HCT116 (cell line): ENCODE measurements around the gene ACP1.

Experiments used
- CBX3 ChIP-seq: IDR thresholded peaks from 2 replicates; pipeline ENCODE4 v1.6.1; 2012; ENCODE audit warnings: low read depth
- EGR1 ChIP-seq: IDR thresholded peaks from 2 replicates; pipeline ENCODE4 v1.6.1; 2012; ENCODE audit warnings: low read depth
- ELF1 ChIP-seq: IDR thresholded peaks from 2 replicates; pipeline ENCODE4 v1.6.1; 2012; ENCODE audit warnings: low read depth, borderline replicate concordance
- EZH2phosphoT487 ChIP-seq: fragments of 200-600 bp; IDR thresholded peaks from 2 replicates; pipeline ENCODE4 v1.6.1; 2018; ENCODE audit warnings: antibody characterized with exemption, borderline replicate concordance
- POLR2A ChIP-seq: IDR thresholded peaks from 2 replicates; pipeline ENCODE4 v1.7.0; 2011; ENCODE audit warnings: borderline replicate concordance; ENCODE audit not compliant: insufficient read depth, insufficient read length; ENCODE audit errors: extremely low read depth
- POLR2AphosphoS5 ChIP-seq: IDR thresholded peaks from 2 replicates; pipeline ENCODE4 v1.6.1; 2011; ENCODE audit warnings: mild to moderate bottlenecking, low read depth, low read length, moderate library complexity
- SIN3A ChIP-seq: IDR thresholded peaks from 2 replicates; pipeline ENCODE4 v1.6.1; 2012; ENCODE audit warnings: low read depth
- TCF7L2 ChIP-seq: IDR thresholded peaks from 2 replicates; pipeline ENCODE4 v1.7.0; 2011; ENCODE audit warnings: borderline replicate concordance, inconsistent platforms; ENCODE audit not compliant: insufficient read depth, insufficient read length; ENCODE audit errors: extremely low read depth
- YY1 ChIP-seq: IDR thresholded peaks from 2 replicates; pipeline ENCODE4 v1.6.1; 2011; ENCODE audit warnings: low read length, low read depth, moderate library complexity, mild to moderate bottlenecking; ENCODE audit not compliant: insufficient replicate concordance; ENCODE audit errors: extremely low read depth
- TF ChIP-seq, protein P1 (sequence below), 3 experiments: fragments of 200-600 bp in 1 of 3; sonication (generic) in 1 of 3; IDR thresholded peaks in 2 of 3; conservative IDR thresholded peaks in 1 of 3; 2 replicates each; pipeline ENCODE4 v1.5.1; 2012 to 2017; ENCODE audit warnings: low read depth in 2 of 3, low read length in 2 of 3, antibody characterized with exemption in 1 of 3, borderline replicate concordance in 1 of 3, control low read depth in 1 of 3, mild to moderate bottlenecking in 1 of 3, mixed read lengths in 1 of 3, mixed run types in 1 of 3, moderate library complexity in 1 of 3; ENCODE audit not compliant: insufficient read depth in 1 of 3
- TF ChIP-seq, protein P2 (sequence below): IDR thresholded peaks from 2 replicates; pipeline ENCODE4 v1.6.1; 2012; ENCODE audit warnings: low read depth

DNA sequence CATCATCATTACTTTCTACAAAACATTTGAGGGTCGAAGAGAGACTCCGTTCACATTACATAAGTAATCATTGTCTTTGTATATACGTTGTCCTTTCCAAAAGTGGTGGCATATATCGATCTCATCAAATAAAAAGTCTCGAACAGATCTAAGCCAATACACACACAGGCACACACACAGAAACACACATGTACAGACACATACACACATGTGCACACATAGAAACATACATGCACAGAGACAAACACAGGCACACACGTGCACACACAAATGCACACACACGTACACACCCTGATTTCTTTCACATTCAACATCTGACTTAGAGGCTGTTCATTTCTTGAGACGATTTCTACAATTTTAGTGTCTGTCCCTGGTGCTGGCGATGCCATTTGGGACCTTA lies 40.6 kb downstream of the ACP1 start:
- no peak for TF ChIP-seq EGR1
- TF ChIP-seq, protein P1, sequence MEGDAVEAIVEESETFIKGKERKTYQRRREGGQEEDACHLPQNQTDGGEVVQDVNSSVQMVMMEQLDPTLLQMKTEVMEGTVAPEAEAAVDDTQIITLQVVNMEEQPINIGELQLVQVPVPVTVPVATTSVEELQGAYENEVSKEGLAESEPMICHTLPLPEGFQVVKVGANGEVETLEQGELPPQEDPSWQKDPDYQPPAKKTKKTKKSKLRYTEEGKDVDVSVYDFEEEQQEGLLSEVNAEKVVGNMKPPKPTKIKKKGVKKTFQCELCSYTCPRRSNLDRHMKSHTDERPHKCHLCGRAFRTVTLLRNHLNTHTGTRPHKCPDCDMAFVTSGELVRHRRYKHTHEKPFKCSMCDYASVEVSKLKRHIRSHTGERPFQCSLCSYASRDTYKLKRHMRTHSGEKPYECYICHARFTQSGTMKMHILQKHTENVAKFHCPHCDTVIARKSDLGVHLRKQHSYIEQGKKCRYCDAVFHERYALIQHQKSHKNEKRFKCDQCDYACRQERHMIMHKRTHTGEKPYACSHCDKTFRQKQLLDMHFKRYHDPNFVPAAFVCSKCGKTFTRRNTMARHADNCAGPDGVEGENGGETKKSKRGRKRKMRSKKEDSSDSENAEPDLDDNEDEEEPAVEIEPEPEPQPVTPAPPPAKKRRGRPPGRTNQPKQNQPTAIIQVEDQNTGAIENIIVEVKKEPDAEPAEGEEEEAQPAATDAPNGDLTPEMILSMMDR (IDR thresholded peaks at IDR 0.05 in 2 of 3, conservative IDR thresholded peaks at IDR 0.05 in 1 of 3; ENCODE audit: borderline replicate concordance in 1 of 3, insufficient read depth in 1 of 3, low read depth in 2 of 3, low read length in 2 of 3) = no peak
- no peak for TF ChIP-seq YY1
- TF ChIP-seq SIN3A = no peak
- no peak for TF ChIP-seq ELF1
- TF ChIP-seq POLR2A = no peak
- no peak for TF ChIP-seq CBX3
- no peak for TF ChIP-seq POLR2AphosphoS5
- no peak for TF ChIP-seq EZH2phosphoT487
- TF ChIP-seq, protein P2, sequence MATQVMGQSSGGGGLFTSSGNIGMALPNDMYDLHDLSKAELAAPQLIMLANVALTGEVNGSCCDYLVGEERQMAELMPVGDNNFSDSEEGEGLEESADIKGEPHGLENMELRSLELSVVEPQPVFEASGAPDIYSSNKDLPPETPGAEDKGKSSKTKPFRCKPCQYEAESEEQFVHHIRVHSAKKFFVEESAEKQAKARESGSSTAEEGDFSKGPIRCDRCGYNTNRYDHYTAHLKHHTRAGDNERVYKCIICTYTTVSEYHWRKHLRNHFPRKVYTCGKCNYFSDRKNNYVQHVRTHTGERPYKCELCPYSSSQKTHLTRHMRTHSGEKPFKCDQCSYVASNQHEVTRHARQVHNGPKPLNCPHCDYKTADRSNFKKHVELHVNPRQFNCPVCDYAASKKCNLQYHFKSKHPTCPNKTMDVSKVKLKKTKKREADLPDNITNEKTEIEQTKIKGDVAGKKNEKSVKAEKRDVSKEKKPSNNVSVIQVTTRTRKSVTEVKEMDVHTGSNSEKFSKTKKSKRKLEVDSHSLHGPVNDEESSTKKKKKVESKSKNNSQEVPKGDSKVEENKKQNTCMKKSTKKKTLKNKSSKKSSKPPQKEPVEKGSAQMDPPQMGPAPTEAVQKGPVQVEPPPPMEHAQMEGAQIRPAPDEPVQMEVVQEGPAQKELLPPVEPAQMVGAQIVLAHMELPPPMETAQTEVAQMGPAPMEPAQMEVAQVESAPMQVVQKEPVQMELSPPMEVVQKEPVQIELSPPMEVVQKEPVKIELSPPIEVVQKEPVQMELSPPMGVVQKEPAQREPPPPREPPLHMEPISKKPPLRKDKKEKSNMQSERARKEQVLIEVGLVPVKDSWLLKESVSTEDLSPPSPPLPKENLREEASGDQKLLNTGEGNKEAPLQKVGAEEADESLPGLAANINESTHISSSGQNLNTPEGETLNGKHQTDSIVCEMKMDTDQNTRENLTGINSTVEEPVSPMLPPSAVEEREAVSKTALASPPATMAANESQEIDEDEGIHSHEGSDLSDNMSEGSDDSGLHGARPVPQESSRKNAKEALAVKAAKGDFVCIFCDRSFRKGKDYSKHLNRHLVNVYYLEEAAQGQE = no peak
- TF ChIP-seq TCF7L2 = no peak
